ENCODE results near the gene STX10. TPM values are rescaled to one million over a fixed set of nuclear protein-coding genes. Genes with fewer than 3 reads are reported as not detected.

The STX10 gene
- total and polyA plus RNA-seq, 9 of the 15 experiments (the other 6 are each of a cell fraction or from before 2014, with no cell fraction given) = 0.51 to 66.3 (median 31.0) TPM

- Histone ChIP-seq H3K9ac (ENCODE audit: insufficient read depth in 1 of 2, low read depth in 2 of 2, low read length in 2 of 2) (peak overlapping the region; percentile 15 to 71; a peak in 3 of 4 replicates), H3K36me3 (ENCODE audit: control insufficient read depth, insufficient read depth, low read length) (peaks cover 69% of the 10 kb centered on the region), H3K79me2 (ENCODE audit: control insufficient read depth, insufficient read depth, low read length) (peaks cover 94% of the 10 kb centered on the region), H3K9me3 (replicated peaks; ENCODE audit: control insufficient read depth, insufficient read depth, low read depth, low read length) (no peaks in the 10 kb centered on the region), H3K4me1 (replicated peaks in 1 of 2; ENCODE audit: control insufficient read depth in 2 of 2, insufficient read depth in 2 of 2, low read length in 2 of 2) (peaks cover 21 to 46% of the 10 kb centered on the region in 2 experiments; a peak in 4 of 5 replicates), H3K27ac (ENCODE audit: extremely low read depth, low read depth, low read length) (no peak overlapping the region; the same call in 2 of the 3 replicates), H2AFZ (ENCODE audit: low read depth, low read length) (no peak overlapping the region), H3K4me3 (no peak overlapping the region), H3K9me1 (ENCODE audit: control insufficient read depth, insufficient read depth, low read length) (peaks cover 12% of the 10 kb centered on the region), H3K4me2 (ENCODE audit: insufficient read depth, low read length) (no peak overlapping the region), H4K20me1 (replicated peaks; ENCODE audit: control insufficient read depth, insufficient read depth, low read length) (peaks cover 60% of the 10 kb centered on the region), H3K27me3 (ENCODE audit: control insufficient read depth in 2 of 2, insufficient read depth in 2 of 2, low read length in 2 of 2) (no peaks in the 10 kb centered on the region)
- intact Hi-C loops (cut with micrococcal nuclease) = no loop called here
- in situ Hi-C loops (cut with MboI) = no loop called here
- BruUV-seq (replicated peaks) = no TSS peak
- TF ChIP-seq MEF2D (tag; conservative IDR thresholded peaks at IDR 0.05; ENCODE audit: low read depth) = no peak
- no peak for TF ChIP-seq NRF1 (conservative IDR thresholded peaks at IDR 0.05 in 1 of 2, IDR thresholded peaks at IDR 0.05 in 1 of 2)
- no peak for TF ChIP-seq COPS2 (conservative IDR thresholded peaks at IDR 0.05)
- peak; percentile 56 for TF ChIP-seq RBFOX2 (IDR thresholded peaks at IDR 0.05; ENCODE audit: low read depth, low read length)
- peak; percentile 36; the same call in 1 of the 2 replicates for TF ChIP-seq POLR2G (IDR thresholded peaks at IDR 0.05; ENCODE audit: low read depth, low read length)
- CTCF ChIA-PET (ENCODE audit: low intra/inter-chr PET ratio) = no interaction called here
- POLR2A ChIA-PET = interaction anchor here (1.4 to 3.0 kb wide), 3 partner anchors 10 to 30 kb away, joined by 4 to 12 read pairs (median 4); partner anchors contain the start of genes IER2 and STX10
- FAIRE-seq (no peak), DNase-seq (ENCODE audit: extremely low read depth in 1 of 4, low spot score in 3 of 4) (no peak), ATAC-seq (no peak)
- WGBS (ENCODE audit: insufficient coverage, low coverage, missing lambda C conversion rate) = 87% methylated on average over 18 of the region's 18 CpGs
Observed at GRCh38 chr19:13121551-13122274, 28.5 kb downstream of the STX10 start.

Data from K562 (cell line).